GM20000 (cell line): ENCODE measurements around the gene CHST13.

Experiments
- DNase-seq: peaks from one replicate; pipeline ENCODE4 v3.0.0; 2012; ENCODE audit warnings: low spot score
- CTCF ChIP-seq: IDR thresholded peaks from 2 replicates; pipeline ENCODE4 v1.5.1; 2012; ENCODE audit warnings: mild to moderate bottlenecking, control low read depth; ENCODE audit errors: extremely low read depth, missing control alignments

The CHST13 gene

GRCh38 chr3:126541628-126542339 is 17.8 kb downstream of the CHST13 start:
- no peak for DNase-seq
- TF ChIP-seq CTCF, result no peak

- DNase-seq, result no peak
Observed at GRCh38 chr3:126542340-126543241, 18.6 kb downstream of the CHST13 start.

GRCh38 chr3:126543457-126544061 is 19.6 kb downstream of the CHST13 start:
- no peak for DNase-seq
- no peak for TF ChIP-seq CTCF

More at GRCh38 chr3:126542340-126543241, 18.6 kb downstream of the CHST13 start:
- no peak for TF ChIP-seq CTCF

- no peak for DNase-seq
- TF ChIP-seq CTCF, result no peak
Observed at GRCh38 chr3:126544596-126545281, 20.8 kb downstream of the CHST13 start.

GRCh38 chr3:126545544-126545943 is 21.6 kb downstream of the CHST13 start:
- no peak for TF ChIP-seq CTCF
- DNase-seq, result no peak

GRCh38 chr3:126546013-126546412 is 22.1 kb downstream of the CHST13 start:
- TF ChIP-seq CTCF, result no peak
- no peak for DNase-seq
